Measurements from ENCODE around the gene NECAB2.

The NECAB2 gene

DNA sequence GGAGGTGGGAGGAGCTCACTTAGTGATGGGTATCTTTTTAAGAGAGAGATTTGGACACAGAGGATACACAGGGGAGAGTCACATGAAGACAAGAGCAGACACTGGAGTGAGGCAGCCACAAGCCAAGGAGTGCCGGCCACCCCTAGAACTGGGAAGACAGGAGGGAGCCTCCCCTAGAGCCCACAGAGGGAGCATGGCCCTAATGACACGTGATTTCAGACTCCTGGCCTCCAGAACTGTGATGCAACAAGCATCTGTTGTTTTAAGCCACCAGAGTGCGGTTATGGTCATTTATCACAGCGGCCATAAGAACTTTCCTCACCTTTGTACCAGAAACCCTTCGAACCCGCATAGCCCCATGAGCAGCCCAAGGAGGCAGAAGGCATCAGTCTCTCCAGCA is 41.2 kb downstream of the NECAB2 start:
- TF ChIP-seq, protein P1, sequence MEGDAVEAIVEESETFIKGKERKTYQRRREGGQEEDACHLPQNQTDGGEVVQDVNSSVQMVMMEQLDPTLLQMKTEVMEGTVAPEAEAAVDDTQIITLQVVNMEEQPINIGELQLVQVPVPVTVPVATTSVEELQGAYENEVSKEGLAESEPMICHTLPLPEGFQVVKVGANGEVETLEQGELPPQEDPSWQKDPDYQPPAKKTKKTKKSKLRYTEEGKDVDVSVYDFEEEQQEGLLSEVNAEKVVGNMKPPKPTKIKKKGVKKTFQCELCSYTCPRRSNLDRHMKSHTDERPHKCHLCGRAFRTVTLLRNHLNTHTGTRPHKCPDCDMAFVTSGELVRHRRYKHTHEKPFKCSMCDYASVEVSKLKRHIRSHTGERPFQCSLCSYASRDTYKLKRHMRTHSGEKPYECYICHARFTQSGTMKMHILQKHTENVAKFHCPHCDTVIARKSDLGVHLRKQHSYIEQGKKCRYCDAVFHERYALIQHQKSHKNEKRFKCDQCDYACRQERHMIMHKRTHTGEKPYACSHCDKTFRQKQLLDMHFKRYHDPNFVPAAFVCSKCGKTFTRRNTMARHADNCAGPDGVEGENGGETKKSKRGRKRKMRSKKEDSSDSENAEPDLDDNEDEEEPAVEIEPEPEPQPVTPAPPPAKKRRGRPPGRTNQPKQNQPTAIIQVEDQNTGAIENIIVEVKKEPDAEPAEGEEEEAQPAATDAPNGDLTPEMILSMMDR (IDR thresholded peaks at IDR 0.05) = no peak
- DNase-seq (ENCODE audit: low spot score) = no peak
- Histone ChIP-seq H3K27ac (no peak overlapping the region), H3K4me3 (no peak overlapping the region)

DNA sequence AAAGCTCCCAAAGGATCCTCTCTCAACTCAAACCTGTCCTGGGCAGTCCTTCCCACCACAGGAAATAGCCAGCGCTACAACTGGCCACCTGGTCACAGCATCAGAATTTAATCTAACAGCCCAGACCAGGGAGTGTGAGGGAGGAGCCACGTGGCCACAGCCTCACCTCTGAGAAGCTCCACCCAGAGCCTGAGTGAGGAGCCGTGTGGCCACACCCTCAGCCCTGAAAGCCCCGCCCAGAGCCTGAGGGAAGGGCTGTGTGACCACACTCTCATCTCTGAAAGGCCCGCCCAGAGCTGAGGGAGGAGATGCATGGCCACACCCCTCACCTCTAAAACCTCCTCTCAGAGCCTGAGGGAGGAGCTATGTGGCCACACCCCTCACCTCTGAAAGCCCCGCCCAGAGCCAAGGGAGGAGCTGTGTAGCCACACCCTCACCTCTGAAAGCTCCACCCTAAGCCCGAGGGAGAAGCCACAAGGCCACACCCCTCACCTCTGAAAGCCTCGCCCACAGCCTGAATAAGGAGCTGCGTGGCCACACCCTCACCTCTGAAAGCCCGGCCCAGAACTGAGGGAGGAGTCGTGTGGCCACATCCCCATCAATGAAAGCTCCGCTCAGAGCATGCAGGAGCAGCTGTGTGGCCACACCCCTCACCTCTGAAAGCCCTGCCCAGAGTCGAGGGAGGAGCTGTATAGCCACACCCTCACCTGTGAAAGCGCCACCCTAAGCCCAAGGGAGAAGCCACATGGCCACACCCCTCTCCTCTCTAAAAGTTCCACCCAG is 45.9 kb downstream of the NECAB2 start:
- H3K27ac ChIP-seq = no peak overlapping the region
- no peak for DNase-seq (ENCODE audit: low spot score)
- no peak overlapping the region for H3K4me3 ChIP-seq
- TF ChIP-seq, protein P1 (IDR thresholded peaks at IDR 0.05) = no peak

DNA sequence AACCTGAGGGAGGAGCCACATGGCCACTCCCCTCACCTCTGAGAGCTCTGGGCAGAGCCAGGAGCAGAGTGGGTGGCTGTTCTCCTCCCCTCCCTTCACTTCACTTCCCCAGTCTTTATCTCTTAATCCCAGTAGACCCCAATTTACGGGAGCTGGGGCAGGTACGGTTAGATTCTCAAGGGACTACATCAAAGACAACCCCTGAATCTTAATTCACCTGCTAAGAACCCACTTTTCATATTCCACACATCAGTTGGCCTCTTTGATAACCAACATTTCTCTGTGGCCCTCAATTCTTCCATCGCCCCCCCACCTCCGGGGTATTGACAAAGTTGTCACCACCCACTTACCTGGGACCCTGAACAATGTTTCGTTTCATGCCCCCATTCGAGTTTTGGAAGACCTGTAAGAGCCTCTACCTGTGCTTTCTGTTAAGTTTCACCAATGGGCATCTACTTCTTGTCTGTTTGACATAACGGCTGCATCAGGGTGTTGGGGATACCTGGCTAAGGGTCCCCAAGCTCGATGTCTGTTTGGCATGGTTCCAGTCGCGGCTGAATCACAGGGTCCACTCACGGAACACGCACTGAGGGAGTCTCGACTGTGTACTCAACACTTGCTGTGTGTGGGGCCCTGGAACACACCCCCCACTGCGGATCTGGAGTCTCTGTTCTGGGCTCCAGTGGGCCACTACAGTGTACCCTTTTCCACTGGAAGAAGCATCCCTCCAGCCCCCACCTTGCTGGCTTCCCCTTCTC is 46.7 kb downstream of the NECAB2 start:
- TF ChIP-seq, protein P1 (IDR thresholded peaks at IDR 0.05) = no peak
- DNase-seq (ENCODE audit: low spot score) = no peak
- Histone ChIP-seq H3K4me3 (no peak overlapping the region), H3K27ac (no peak overlapping the region)

DNA sequence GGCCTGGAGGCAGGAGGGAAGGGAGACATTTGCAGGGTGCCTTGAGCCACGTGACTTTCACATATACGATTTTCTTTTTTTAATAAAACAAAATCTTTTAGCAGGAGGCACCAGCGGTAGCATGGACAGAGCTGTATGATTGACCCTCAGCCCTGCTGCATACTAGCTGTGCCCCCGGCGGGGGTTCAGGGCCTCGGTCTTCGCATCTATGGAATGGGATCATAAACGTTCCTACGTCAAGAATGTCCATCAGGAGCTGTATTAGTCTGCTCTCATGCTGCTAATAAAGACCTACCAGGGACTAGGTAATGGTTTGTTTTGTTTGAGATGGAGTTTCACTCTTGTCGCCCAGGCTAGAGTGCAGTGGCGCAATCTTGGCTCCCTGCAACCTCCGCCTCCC is 47.4 kb downstream of the NECAB2 start:
- TF ChIP-seq, protein P1 (IDR thresholded peaks at IDR 0.05) = no peak
- Histone ChIP-seq H3K27ac (no peak overlapping the region), H3K4me3 (no peak overlapping the region)
- DNase-seq (ENCODE audit: low spot score) = no peak

DNA sequence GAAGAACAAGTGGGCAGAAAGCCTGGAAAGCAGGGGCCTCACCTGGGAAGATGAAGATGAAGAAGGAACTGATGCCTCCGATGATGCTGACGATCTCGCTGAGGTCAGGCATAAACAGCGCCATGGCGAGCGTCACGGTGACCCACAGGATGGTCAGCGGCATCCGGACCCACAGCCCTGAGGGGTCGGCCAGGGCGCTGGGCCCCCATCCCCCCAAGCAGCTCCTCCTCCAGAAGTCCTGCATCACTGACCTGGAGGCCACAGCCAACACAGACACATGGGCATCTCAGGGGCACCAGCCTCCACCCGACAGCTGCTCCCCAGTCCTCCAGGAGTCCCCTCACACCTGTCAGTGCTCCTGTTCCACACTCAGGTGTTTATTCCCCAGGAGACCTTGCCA is 48.4 kb downstream of the NECAB2 start:
- H3K27ac ChIP-seq = no peak overlapping the region
- DNase-seq (ENCODE audit: low spot score) = no peak
- TF ChIP-seq, protein P1 (IDR thresholded peaks at IDR 0.05) = no peak
- H3K4me3 ChIP-seq = no peak overlapping the region

DNA sequence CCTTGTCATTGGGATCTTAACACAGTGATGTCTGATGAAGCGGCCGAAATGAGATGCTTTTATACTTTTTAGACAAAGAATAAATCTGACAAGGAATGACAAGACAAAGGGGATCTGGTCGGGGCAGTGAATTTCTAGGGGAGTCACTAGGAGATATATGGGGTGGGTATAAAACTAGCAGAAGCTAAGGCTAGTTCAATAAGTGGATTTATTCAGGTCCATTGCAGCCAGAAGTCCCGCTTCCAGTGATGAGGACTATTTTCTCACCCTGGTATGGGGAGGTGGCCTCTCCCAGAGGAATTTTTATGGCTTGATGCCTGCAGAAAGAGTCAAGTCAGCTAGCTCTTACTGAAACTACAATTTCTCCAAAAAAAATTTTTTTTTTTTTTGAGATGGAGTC is 50.7 kb downstream of the NECAB2 start:
- Histone ChIP-seq H3K4me3 (no peak overlapping the region), H3K27ac (no peak overlapping the region)
- TF ChIP-seq, protein P1 (IDR thresholded peaks at IDR 0.05) = no peak
- DNase-seq (ENCODE audit: low spot score) = no peak

DNA sequence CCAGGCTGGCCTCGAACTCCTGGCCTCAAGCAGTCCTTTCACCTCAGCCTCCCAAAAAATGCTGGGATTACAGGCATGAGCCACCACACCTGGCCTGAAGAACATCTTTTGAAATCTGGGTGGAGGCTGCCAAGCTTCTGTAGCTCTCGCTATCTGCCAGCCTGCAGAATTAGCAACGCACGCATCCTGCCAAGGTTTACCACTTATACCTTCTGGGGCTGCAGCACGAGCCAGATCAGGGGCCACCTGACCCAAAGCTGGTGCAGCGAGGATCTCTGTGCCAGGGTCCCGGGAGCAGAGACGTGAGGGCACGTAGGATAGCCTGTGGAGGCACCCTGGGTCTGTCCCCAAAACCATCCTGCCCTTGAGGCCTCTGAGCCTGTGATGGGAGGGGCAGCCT is 52.3 kb downstream of the NECAB2 start:
- H3K4me3 ChIP-seq = no peak overlapping the region
- TF ChIP-seq, protein P1 (IDR thresholded peaks at IDR 0.05) = no peak
- H3K27ac ChIP-seq = no peak overlapping the region
- DNase-seq (ENCODE audit: low spot score) = no peak

Measured in coronary artery (tissue), 2 donors.